ENCODE results near the gene NPW.
"Not testable (repeated sequence)": the region's sequence is repeated elsewhere in the genome, so short reads cannot be mapped to it uniquely, and the experiment has no call there.

- not testable (repeated sequence) for TF ChIP-seq CTCF, POLR2A (IDR thresholded peaks at IDR 0.05)
Measured at GRCh38 chr16:2011726-2012125, 7.9 kb upstream of the NPW start.
